Effector CD8-positive, alpha-beta T cell (primary cell): ENCODE data around the gene SPCS3.
A peak's percentile ranks its signal among the peaks of the same experiment; 100 is the strongest.
"Not testable (repeated sequence)": the region's sequence is repeated elsewhere in the genome, so short reads cannot be mapped to it uniquely, and the experiment has no call there.

Experiments used
- DNase-seq: peaks from one replicate; lab custom pipeline; 2025; lab: John Stamatoyannopoulos, UW

Gene SPCS3

GRCh38 chr4:176303938-176304337, 15.8 kb upstream of the SPCS3 start:
- no peak for DNase-seq

DNA sequence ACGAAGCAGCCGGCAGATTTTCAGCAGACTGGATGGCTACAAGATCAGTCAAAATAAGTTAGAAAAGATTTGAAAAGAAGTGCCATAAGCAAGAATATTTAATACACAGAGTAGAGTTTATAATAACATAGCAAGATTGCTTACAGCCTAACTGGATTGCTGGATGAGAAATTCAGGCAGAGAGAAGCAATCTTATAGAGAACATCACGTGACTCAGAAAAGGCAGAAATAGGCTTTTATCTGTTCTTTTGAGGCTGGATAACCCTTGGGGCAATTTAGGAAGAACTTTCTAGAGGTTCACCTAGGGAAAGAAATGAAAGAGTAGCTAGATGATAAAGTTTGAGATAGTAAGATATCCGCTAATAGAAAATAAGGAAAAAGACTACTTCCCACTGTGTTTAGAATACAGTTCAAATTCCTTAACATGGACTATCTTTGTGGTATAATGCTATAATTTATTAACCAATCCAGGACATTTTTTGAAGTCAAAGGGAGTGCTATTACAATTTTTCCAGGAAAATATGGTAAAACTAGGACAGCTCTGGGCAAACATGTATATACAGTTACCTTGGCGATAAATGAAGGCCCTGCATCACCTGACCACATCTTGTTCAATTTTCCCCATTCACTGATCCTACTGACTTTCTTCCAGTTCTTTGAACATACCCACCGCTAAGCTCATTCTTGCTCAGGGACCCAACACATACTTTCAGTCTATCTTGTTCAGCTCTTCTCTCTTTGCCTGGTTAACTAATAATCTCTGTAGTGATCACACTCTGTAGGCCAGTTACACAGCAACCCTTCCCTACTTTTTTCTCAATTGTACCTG, 12.7 kb upstream of the SPCS3 start:
- DNase-seq: no peak

- DNase-seq: no peak
These were observed 12.2 kb upstream of the SPCS3 start for GRCh38 chr4:176307666-176307930.

GRCh38 chr4:176308441-176308840, 11.3 kb upstream of the SPCS3 start:
- no peak for DNase-seq

DNA sequence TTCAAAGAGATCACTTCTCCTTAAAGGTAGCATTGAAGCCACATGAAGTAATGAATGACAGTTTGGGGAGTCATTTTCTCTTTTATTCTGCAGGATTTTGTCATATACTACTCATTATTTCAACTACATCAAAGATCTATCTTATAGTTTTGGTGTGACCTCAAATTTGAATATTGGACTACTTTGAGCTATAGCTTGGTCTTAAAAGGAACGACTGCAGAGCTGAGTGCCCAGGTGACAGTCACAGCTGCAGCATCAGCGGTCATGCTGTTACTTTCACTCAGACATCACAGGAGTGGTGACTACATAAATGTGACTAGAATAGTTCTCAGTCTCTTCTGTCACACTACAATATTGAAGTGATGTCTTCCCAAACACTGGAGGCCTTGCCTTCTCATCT, 10.7 kb upstream of the SPCS3 start:
- no peak for DNase-seq

GRCh38 chr4:176309772-176310171, 10.0 kb upstream of the SPCS3 start:
- no peak for DNase-seq

GRCh38 chr4:176313596-176314336, 6.0 kb upstream of the SPCS3 start:
- DNase-seq: no peak

- no peak for DNase-seq
These were observed 539 bp upstream of the SPCS3 start for GRCh38 chr4:176319151-176319703.

GRCh38 chr4:176320340-176320975, 692 bp downstream of the SPCS3 start:
- peak; percentile 71 for DNase-seq

- DNase-seq: no peak
These were observed 1.2 kb downstream of the SPCS3 start for GRCh38 chr4:176320976-176321361.

DNA sequence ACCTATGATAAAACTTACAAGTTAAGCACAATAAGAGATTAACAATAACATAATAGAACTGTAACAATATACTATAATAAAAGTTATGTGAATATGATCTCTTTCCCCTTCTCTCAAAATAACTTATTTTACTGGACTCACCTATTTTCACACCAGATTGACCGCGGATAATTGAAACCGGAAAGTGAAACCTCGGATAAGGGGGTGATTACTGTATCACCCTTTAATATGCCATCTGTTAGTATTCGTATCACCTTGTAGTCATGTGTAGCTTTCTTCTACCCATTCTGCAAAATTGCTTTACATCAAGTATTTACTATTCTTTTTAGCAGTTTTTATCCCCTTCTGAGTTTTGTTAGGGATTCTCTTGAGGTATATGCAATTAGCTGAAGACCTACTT, 1.8 kb downstream of the SPCS3 start:
- no peak for DNase-seq

DNA sequence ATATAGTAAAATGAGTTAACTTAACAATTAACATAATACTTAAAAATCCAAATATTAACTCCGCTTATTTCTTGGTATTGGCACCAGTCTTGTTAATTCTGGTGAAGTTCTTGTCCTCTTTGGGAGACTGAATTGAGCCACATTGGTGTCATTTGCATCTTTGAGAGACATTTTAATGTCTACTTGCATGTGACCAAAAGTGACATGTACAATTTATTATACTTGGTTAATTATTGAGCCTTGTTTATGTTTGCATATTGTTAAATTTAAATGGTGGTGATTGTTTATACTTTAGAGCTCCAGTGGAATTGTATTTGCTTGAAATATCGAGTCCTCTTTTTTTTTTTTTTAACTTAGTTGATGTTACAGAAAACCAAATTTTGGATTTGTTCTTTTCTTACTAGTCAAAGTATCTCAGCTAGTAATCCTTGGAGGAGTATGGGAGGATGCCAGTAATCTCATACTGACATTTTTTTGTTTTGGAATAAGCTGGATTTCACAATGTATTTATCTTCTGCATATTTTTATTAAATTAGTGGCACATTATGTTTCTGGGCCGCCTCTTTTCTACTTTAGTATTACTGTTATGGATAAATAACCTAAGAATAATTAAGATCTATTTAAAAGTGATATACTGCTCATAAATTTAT, 3.9 kb downstream of the SPCS3 start:
- DNase-seq: no peak

DNA sequence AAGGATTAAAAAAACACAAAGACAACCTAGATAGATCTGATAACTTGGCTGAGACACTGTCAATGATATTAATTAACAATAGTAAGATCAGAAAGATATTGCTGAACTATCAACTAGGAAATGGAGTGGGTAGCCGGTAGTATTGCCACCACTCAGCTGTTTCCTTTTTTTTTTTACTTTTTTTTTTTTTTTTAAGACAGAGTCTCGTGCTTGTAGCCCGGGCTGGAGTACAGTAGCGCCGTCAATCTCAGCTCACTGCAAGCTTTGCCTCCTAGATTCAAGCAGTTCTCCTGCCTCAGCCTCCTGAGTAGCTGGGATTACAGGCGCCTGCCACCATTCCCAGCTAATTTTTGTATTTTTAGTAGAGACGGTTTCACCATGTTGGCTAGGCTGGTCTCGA, 5.1 kb downstream of the SPCS3 start:
- not testable (repeated sequence) for DNase-seq

- DNase-seq: no peak
These were observed 13.3 kb downstream of the SPCS3 start for GRCh38 chr4:176333076-176333475.

DNA sequence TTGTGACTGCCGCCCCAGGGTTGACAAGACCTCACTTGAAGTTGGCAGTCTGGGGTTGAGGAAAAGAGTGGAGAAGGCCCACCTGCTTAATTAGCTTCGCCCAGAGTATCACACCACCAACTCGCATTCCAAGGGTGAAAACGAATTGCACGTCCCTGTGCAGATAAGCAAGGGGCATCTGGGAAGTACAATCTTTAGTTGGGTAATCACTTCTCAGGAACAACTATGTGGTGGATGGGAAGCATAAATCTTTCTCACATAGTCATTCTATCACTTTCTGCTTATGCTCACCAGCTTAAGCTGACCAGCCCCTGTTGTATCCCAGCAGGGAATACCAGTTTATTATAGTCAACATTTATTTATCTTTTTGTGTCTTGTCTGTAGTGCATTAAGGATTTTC, 14.3 kb downstream of the SPCS3 start:
- no peak for DNase-seq

GRCh38 chr4:176335421-176335820, 15.7 kb downstream of the SPCS3 start:
- DNase-seq: no peak

DNA sequence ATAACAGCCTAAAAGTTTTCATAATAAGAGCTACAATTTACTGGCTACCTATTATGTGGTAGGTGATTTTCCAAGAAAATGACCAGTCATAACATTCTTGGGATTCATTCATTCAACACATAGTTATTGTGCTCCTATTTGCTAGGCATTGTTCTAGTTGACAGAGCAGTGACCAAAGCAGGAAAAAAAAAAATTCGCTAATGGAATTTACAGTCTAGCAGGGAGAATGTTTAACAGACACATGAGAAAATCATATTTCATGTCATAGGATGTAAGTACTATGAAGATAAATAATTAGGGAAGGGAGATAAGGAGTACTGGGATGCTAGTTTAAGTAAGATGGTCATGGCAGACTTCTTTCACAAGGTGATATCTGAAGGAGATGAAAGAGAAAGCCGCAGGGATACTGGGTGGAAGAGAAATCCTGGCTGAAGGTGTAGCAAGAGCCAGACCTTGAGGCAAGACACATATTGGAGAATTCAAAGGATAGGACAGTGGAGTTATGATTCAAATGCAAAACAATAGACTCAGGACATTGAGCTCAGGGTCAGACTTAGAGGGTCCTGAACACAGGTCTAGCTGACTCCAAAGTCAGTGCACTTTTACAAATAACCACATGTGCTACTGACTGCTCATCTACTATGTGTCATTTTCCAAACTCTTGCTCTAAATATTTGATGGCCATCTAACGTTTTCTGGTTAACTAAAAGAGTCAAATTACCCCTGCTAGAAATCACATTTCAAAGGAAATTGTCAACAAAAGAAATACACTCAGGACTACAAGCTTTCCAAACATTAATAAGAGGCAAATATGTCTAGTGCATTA, 20.4 kb downstream of the SPCS3 start:
- no peak for DNase-seq

DNA sequence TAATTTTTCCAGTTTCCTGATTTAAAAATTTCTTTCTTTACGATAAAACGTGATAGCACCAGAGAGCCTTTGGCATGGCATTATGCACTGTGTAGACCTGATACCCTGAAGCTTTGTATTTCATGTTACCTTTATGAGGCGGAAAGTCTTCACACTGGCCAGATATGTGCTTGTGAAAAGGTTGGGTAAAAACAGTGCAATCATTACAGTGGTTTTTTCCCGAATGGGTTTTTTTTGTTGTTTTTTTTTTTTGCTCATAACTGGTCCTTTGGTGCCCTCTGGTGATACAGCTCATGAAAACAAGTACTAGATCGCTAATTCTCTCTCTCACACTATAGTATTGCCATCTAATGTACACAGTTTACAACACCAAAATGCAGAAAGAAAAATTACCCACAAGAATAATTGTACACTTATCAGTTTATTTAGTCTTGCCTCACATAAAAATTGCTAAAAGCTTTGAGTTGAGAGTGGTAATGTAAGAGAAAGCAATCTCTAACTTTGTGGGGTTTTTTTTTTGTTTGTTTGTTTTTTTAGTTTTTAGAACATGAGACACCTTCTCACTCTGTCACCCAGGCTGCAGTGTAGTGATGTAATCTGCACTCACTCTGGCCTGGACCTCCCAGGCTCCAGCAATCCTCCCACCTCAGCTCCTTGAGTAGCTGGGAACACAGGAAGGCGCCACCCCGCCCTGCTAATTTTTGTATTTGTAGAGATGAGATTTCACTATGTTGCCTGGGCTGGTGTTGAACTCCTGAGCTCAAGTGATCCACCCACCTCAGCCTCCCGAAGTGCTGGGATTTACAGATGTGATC, 21.3 kb downstream of the SPCS3 start:
- no peak for DNase-seq

- DNase-seq: no peak
These were observed 22.6 kb downstream of the SPCS3 start for GRCh38 chr4:176342384-176342783.

GRCh38 chr4:176343286-176343685, 23.5 kb downstream of the SPCS3 start:
- DNase-seq: no peak

GRCh38 chr4:176345346-176345745, 25.6 kb downstream of the SPCS3 start:
- DNase-seq: not testable (repeated sequence)
